GM18867 (cell line): ENCODE measurements around the gene SELENOM.

Source experiments
- ATAC-seq: cut with Tn5 transposase; IDR thresholded peaks from one replicate; pipeline ENCODE4 v1.9.1; 2021; ENCODE audit warnings: mild to moderate bottlenecking, moderate library complexity; ENCODE audit not compliant: unreplicated experiment

The SELENOM gene

GRCh38 chr22:31093086-31093850 lies 14.1 kb downstream of the SELENOM start:
- no peak for ATAC-seq

- no peak for ATAC-seq
Measured at GRCh38 chr22:31092161-31092560, 15.2 kb downstream of the SELENOM start.

DNA sequence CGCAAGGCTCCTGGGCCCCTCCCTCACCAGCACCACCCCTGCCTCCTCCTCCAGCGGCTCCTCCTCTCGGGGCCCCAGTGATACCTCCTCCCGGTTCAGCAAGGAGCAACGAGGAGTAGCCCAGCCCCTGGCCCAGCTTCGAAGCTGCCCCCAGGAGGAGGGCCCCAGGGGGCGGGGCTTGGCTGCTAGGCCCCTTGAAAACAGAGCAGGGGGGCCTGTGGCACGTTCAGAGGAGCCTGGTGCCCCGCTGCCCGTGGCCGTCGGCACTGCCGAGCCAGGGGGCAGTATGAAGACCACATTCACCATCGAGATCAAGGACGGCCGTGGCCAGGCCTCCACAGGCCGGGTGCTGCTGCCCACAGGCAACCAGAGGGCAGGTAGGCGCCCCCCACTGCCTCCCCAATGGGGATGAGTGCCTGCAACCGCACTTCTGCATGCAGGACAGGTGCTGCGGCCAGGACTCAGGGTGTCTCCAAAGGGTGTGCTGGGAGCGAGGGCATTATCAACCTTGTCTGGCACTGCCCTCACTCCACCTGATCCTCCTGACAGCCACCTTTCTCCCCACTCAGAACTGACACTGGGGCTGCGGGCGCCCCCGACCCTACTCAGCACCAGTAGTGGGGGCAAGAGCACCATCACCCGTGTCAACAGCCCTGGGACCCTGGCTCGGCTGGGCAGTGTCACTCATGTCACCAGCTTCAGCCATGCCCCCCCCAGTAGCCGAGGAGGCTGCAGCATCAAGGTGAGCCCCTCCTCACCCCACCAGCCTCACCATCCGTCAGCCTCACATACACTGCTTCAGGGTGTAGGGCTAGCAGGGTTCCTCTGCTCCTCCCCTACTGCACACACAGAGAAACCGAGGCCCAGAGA lies 16.0 kb downstream of the SELENOM start:
- no peak for ATAC-seq

DNA sequence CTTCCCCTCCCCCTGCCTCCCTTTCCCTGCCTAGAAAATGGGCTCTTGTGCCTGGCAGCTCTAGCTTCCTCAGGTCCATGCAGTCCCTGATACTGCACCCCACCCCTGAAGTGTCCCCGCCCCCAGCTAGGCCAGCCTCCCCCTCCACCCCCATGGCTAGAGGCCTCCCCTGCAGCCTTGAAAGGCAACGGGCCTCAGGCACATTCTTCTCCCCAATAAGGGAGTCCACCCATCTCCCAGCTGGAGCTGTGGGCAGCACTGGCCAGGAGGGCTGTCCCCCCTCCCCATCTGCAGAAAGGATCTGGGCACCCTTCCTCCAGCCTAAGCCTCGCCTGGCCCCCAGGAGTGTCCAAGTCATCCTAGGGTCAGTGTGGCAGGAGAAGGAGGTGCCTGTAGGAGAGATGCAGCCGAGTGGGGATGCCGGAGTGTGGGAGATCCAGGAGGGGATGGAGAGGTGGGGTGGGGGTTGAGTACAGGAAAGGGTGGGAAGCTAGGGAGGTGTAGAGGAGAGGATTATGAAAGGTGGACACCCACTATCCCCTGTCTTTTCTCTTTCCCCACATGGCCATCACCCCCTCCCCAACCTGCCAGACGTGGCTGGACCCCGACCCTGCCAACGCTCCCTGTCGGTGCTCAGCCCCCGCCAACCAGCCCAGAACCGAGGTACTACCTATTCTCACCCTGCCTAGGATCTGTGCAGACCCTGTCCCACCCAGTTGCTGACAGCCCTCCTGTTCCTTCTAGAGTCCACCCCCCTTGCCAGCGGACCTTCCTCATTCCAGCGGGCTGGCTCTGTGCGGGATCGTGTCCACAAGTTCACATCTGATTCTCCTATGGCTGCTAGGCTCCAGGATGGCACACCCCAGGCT lies 16.9 kb downstream of the SELENOM start:
- ATAC-seq: no peak

DNA sequence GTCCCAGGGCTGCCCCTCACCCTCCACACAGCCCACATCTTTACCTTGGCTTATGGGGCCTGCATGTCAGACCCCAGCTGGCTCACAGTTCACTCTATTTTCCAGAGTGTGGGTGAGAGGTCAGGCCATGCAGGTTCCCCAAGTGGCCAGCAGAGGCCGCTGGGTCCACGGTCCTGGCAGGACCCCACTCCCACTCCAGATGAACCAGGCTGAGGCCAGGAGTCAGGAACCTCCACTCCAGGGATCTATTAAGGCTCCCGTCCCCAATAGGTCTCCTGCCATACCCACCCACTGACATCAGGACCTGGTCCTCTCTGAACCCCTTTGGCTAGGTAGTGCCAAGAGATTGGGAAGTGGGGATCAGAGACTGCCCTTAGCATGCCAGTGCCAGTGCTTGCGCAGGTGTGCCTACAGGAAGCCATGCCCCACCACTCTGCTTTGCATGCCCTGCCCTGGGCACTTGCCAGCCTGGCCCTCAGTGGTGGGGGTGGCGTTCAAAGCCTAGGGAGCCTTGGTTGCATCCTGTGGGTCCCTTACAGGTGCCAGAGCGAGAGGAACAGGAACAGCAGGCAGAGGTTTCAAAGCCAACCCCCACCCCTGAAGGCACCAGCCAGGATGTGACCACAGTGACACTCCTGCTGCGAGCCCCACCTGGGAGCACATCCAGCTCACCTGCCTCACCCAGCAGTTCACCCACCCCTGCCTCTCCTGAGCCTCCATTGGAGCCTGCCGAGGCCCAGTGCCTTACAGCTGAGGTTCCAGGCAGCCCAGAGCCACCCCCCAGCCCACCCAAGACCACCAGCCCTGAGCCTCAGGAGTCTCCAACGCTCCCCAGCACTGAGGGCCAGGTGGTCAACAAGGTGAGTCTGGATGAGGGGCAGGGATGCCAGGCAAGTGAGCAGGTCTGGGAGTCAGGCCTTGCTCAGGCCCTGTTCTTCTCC lies 17.9 kb downstream of the SELENOM start:
- no peak for ATAC-seq

DNA sequence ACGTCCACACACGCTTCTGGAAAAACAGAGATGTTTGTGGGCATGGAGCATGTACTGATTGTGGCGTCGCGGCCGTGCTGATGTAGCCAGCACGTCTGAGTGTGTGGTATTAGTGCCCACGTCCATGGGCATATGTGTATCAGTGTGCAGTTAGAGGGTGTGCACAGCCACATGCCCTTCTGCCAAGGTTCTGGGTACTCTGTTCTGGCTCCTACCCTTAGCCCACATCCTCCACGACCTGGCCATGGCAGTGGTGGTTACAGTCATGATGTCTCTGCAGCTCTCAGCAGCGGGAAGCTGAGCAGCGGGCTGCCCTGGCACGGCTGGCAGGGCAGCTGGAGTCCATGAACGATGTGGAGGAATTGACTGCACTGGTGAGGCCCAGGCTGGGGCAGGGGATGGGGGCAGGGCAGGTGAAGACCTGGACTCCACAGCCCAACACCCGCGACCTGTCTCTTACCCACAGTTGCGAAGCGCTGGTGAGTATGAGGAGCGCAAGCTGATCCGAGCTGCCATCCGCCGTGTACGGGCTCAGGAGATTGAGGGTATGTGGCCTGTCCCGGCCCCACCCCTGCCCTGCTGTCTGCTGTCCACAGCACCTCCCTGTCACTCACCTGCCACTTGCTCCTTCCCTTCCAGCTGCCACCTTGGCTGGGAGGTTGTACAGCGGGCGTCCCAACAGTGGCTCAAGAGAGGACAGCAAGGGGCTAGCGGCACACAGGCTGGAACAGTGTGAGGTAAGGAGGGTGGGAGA lies 19.0 kb downstream of the SELENOM start:
- no peak for ATAC-seq

GRCh38 chr22:31087744-31088215 lies 19.6 kb downstream of the SELENOM start:
- no peak for ATAC-seq

DNA sequence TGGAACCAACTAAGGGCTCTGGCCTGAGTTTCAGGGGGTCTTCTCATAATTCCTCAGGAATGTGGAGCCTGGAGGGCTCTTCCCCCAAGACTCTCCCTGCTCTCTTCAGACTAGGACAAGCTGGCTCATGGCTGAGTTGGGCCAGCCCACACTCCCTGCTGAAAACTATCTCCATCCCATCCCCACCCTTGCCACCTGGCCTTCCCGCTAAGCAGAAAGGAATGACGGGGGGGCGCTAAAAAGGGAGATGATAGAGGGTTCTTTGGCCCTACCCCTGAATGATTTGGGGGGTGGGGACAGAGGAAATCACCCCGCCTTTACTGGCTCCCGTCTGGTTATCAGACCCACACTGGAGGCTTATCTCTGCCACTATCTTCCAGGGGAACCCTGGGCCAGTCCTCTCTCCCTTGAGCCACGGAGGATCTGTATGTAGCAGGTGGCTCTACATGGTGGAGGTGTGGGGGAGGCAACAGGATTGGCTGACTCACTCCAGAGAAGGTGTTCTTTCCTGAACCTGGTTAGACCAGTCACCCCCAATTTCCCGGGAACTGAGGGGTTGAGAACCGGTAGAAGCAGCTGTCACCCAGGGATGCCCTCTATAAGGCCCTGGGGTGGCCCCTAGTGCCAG lies 20.6 kb downstream of the SELENOM start:
- ATAC-seq: no peak

DNA sequence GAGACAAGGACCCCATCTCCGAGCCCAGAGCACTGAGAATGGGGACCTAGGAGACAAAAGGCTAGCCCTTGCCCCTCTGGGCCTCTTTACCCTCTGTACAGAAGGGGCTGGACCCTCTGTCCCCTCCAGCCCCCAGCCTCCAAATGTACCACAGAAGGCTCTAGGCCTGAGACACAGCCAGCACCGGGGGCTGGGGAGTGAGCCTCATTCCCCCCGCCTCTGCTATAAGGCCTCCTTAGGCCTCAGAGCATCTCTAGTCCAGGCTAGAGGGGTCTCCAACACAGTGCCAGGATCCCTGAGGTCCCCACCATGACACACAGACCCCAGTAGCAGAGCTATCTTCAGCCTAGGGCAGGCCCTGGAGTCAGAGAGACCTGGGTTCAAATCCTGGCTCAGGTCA lies 21.4 kb downstream of the SELENOM start:
- ATAC-seq: no peak

DNA sequence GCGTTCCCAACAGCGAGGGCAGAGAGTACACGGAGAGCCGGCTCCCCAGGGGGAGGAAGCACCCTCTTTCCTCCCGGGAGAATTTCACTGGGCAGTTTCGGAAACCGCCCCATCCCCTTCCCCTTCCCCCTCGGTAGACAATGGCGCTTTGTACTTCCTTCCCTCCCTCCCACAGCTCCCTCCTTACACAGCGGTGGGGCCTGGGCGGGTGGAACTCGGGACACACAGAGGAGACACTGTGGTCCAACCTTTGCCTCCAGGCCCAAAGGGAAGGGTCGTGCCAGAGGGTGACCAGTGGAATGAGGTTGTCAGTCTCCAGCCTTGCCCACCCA lies 21.9 kb downstream of the SELENOM start:
- ATAC-seq: no peak

DNA sequence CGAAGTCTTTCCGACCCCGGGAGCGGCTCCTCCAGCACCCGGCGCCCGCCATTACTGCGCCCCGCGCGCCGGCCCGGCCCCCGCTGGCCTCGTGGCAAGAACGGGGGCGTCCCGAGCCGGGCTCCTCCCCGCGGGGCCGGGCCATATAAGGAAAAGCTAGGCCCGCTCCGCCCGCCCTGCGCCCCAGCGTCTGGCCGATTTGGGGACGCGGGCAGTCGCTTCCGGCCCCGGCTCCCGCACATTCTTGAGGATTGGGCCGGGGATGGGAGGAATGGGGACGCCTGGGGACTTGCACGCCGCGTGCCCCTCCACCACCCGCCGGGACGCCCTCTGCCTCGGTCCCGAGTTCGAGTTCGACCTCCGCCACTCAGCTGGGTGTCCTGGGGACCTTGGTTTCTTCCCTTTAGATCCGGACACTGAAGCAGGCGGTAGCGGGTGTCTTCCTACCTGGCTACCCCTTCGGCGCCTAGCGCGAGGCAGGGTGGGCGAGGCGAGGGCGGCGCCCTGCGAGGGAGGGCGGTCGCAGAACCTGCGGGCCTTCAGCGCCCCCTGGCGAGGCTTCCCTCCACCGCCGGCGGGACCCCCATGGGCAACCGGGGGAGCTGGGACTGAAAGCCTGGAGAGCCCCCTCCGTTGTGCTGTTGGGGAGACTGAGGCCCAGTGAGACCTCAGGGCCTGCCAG lies 22.4 kb downstream of the SELENOM start:
- peak; percentile 59 for ATAC-seq

- ATAC-seq: peak; percentile 1
Measured at GRCh38 chr22:31083923-31084810, 23.2 kb downstream of the SELENOM start.

DNA sequence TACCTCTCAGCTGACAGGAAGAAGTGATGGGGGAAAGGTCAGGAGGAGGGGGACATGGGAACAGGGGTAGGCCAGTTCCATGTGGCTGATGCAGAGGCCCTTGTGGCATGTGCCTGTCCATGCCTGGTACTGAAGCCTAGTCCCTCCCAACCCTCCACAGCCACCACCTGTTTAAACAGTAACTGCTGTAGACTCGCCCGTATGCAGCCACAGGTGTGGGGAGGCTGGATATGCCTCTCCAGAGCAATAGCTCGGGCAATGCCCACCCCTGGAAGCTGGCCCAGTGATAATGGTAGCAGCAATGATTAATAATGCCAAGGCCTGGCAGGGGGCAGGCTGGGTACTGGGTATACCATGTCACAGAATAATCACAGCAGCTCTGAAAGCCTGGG lies 24.0 kb downstream of the SELENOM start:
- ATAC-seq: no peak

DNA sequence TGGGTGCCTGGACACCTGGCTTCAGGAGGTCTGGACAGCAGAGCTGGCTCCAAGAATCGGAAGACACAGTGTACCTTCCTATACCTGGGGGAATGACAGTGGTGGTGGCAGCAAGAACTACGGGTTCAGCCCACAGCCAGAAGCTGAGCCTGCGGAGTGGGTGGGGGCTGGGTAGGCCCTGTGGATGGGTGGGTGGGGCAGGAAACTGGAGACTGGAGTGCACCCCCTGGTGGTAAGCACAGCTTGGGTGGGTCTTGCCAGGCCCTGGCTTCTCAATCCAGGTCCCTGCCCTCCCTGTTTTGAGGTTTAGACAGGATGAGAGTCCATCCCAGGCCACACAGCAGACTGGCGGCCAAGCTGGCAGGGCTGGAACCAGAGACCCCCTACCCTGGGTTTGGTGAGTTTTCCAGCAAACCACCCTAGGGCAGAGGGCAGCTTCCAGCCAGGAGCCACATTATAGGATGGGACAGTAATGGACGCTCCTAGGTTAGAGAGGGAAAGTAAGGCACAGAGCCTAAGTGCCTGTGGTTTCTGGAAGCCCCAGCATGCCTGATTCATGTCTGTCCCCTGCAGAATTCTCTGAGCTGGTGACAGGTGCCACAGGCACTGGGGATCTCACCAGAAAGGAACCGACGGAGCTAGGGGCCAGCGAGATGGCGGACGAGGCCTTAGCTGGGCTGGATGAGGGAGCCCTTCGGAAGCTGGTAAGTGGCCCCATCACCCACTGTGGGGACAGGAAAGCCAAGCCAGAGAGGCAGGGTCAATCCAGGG lies 24.6 kb downstream of the SELENOM start:
- ATAC-seq: no peak

GRCh38 chr22:31081963-31082605 lies 25.3 kb downstream of the SELENOM start:
- ATAC-seq: no peak
